ENCODE data around the gene C19orf47.

DNA sequence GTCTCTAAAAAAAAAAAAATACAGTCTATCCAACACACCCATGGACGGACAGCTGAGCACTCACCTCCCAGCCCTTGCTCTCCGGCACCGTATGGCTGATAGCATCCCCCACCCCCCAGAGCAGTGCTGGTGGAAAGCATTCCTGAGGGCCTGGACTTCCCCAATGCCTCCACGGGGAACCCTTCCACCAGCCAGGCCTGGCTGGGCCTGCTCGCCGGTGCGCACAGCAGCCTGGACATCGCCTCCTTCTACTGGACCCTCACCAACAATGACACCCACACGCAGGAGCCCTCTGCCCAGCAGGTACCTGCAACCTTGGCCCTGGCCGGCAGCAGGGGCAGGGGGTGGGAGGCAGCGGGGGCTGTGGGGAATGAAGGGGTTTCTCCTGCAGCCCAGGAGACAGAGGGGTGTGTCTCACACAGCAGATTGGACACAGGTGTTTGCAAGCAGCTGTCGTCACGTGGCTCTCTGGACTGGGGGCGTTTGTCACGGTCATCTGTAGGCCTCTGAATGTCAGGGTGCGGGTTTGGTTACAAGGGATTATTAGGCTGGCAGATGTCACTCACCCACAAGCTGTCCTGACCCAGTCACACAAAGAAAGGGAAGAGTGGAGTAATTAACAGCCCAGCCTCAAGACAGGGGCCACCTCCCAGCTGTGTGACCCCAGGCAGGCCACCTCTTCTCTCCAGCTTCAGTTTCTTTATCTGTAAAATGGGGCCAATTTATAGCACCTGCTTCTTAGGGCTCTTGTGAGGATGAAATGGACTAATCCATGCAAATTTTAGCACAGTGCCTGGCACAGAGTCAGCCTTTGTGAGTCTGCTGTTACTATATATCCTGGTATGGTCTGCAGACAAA, 19.6 kb upstream of the C19orf47 start:
- TF ChIP-seq, protein P1, sequence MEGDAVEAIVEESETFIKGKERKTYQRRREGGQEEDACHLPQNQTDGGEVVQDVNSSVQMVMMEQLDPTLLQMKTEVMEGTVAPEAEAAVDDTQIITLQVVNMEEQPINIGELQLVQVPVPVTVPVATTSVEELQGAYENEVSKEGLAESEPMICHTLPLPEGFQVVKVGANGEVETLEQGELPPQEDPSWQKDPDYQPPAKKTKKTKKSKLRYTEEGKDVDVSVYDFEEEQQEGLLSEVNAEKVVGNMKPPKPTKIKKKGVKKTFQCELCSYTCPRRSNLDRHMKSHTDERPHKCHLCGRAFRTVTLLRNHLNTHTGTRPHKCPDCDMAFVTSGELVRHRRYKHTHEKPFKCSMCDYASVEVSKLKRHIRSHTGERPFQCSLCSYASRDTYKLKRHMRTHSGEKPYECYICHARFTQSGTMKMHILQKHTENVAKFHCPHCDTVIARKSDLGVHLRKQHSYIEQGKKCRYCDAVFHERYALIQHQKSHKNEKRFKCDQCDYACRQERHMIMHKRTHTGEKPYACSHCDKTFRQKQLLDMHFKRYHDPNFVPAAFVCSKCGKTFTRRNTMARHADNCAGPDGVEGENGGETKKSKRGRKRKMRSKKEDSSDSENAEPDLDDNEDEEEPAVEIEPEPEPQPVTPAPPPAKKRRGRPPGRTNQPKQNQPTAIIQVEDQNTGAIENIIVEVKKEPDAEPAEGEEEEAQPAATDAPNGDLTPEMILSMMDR (IDR thresholded peaks at IDR 0.05), result no peak
- TF ChIP-seq POLR2AphosphoS5 (IDR thresholded peaks at IDR 0.05), result no peak
